ENCODE data around the gene SPIN3. TPM values are rescaled to one million over a fixed set of nuclear protein-coding genes. Genes with fewer than 3 reads are reported as not detected.

Gene SPIN3
- total and polyA plus RNA-seq, 2 donors (not counting 3 experiments of a cell fraction or from before 2014, with no cell fraction given): 3.0 to 6.3 TPM

- DNase-seq (ENCODE audit: low read depth, low spot score) (no peak), FAIRE-seq (no peak)
- H3K79me2 ChIP-seq (ENCODE audit: control insufficient read depth, insufficient read depth, low read length): no peaks in the 10 kb centered on the region
- no peak overlapping the region for H3K9ac ChIP-seq (replicated peaks; ENCODE audit: extremely low read depth, insufficient read depth, low read length)
- H3K4me2 ChIP-seq (ENCODE audit: insufficient read depth, low read length): no peak overlapping the region
- BruUV-seq (replicated peaks): no TSS peak
- H3K9me3 ChIP-seq (replicated peaks; ENCODE audit: control insufficient read depth, insufficient read depth, low read length): no peaks in the 10 kb centered on the region
- POLR2A ChIA-PET: no interaction called here
- H2AFZ ChIP-seq (ENCODE audit: low read depth, low read length): no peak overlapping the region
- no peaks in the 10 kb centered on the region for H3K4me1 ChIP-seq (ENCODE audit: control insufficient read depth, extremely low read depth, insufficient read depth, low read length)
- H4K20me1 ChIP-seq (replicated peaks; ENCODE audit: control insufficient read depth, extremely low read depth, insufficient read depth, low read length): no peaks in the 10 kb centered on the region
- no peak overlapping the region for H3K27ac ChIP-seq (ENCODE audit: insufficient read depth, low read depth, low read length)
- H3K27me3 ChIP-seq (ENCODE audit: control insufficient read depth in 2 of 2, insufficient read depth in 2 of 2, low read length in 2 of 2): no peaks in the 10 kb centered on the region
- intact Hi-C loops (cut with micrococcal nuclease): no loop called here
- no peak overlapping the region for H3K4me3 ChIP-seq (replicated peaks in 1 of 3; ENCODE audit: insufficient read depth in 1 of 3, low read depth in 1 of 3, low read length in 3 of 3)
- no peaks in the 10 kb centered on the region for H3K36me3 ChIP-seq (ENCODE audit: control insufficient read depth in 2 of 2, extremely low read depth in 1 of 2, insufficient read depth in 2 of 2, low read length in 2 of 2)
- TF ChIP-seq FOS (IDR thresholded peaks at IDR 0.05; ENCODE audit: borderline replicate concordance, insufficient read depth, low read length) (no peak), GATA2 (IDR thresholded peaks at IDR 0.05; ENCODE audit: insufficient read depth, insufficient read length, low read depth, low read length) (peak; percentile 34)
- H3K9me1 ChIP-seq (replicated peaks; ENCODE audit: control insufficient read depth, extremely low read depth, insufficient read depth, low read length): no peaks in the 10 kb centered on the region
- CTCF ChIA-PET: no interaction called here
- dilution Hi-C loops (cut with MboI; ENCODE audit: extremely low pct_ligation_motif_present, low sequenced_read_pairs): no loop called here
These were observed 26.4 kb downstream of the SPIN3 start for GRCh38 chrX:56968980-56969379.

- no peak overlapping the region for H3K4me2 ChIP-seq (ENCODE audit: insufficient read depth, low read length)
- no peaks in the 10 kb centered on the region for H4K20me1 ChIP-seq (replicated peaks; ENCODE audit: control insufficient read depth, extremely low read depth, insufficient read depth, low read length)
- no peak for TF ChIP-seq POLR2AphosphoS5 (IDR thresholded peaks at IDR 0.05; ENCODE audit: insufficient read depth, low read depth, low read length)
- no peaks in the 10 kb centered on the region for H3K36me3 ChIP-seq (ENCODE audit: control insufficient read depth in 2 of 2, extremely low read depth in 1 of 2, insufficient read depth in 2 of 2, low read length in 2 of 2)
- ChIA-PET POLR2A (no interaction called here), CTCF (no interaction called here)
- dilution Hi-C loops (cut with MboI; ENCODE audit: extremely low pct_ligation_motif_present, low sequenced_read_pairs) (no loop called here), intact Hi-C loops (cut with micrococcal nuclease) (no loop called here)
- no peaks in the 10 kb centered on the region for H3K9me1 ChIP-seq (replicated peaks; ENCODE audit: control insufficient read depth, extremely low read depth, insufficient read depth, low read length)
- BruUV-seq (replicated peaks): no TSS peak
- H3K27ac ChIP-seq (ENCODE audit: insufficient read depth, low read depth, low read length): no peak overlapping the region
- no peak overlapping the region for H3K9ac ChIP-seq (replicated peaks; ENCODE audit: extremely low read depth, insufficient read depth, low read length)
- no peak overlapping the region for H3K4me3 ChIP-seq (replicated peaks in 1 of 3; ENCODE audit: insufficient read depth in 1 of 3, low read depth in 1 of 3, low read length in 3 of 3)
- FAIRE-seq: no peak
- no peaks in the 10 kb centered on the region for H3K79me2 ChIP-seq (ENCODE audit: control insufficient read depth, insufficient read depth, low read length)
- no peak overlapping the region for H2AFZ ChIP-seq (ENCODE audit: low read depth, low read length)
- H3K4me1 ChIP-seq (ENCODE audit: control insufficient read depth, extremely low read depth, insufficient read depth, low read length): no peaks in the 10 kb centered on the region
- no peaks in the 10 kb centered on the region for H3K27me3 ChIP-seq (ENCODE audit: control insufficient read depth in 2 of 2, insufficient read depth in 2 of 2, low read length in 2 of 2)
- no peak for DNase-seq (ENCODE audit: low read depth, low spot score)
- no peaks in the 10 kb centered on the region for H3K9me3 ChIP-seq (replicated peaks; ENCODE audit: control insufficient read depth, insufficient read depth, low read length)
These were observed 32.0 kb downstream of the SPIN3 start for GRCh38 chrX:56963377-56963776.

Measured in endothelial cell of umbilical vein (primary cell).